CD4-positive, alpha-beta memory T cell (primary cell): ENCODE results near the gene FAM236A. TPM values are rescaled to one million over a fixed set of nuclear protein-coding genes. Genes with fewer than 3 reads are reported as not detected.

Experiments used
- polyA plus RNA-seq, 2 donors: library from polyadenylated mRNA; unstranded; fragments of 300-500 nt; fragmentation: Illumina TruSeq; gene quantifications; one replicate each; pipeline ENCODE4 v1.2.3, GENCODE V29; 2021
- total RNA-seq, 2 experiments: library from RNA; stranded (reverse); gene quantifications; one replicate each; pipeline ENCODE4 v1.2.3, GENCODE V29; 2021

The FAM236A gene
- total and polyA plus RNA-seq, 4 experiments from 2014 or later, result not detected

Other genes starting within 250 kb of the FAM236A start
- gene PHKA1, start 223.9 kb upstream of the FAM236A start, total RNA-seq, result under 1 TPM; 0.14 to 0.29 TPM
- gene PHKA1, start 223.9 kb upstream of the FAM236A start, polyA plus RNA-seq, result not detected
- under 1 TPM; 0.36 to 0.70 TPM for gene DMRTC1B, start 161.3 kb upstream of the FAM236A start, total RNA-seq
- gene DMRTC1B, start 161.3 kb upstream of the FAM236A start, polyA plus RNA-seq, result 1 to 10 TPM in 1 of 2 donors, under 1 TPM in 1; 0.89 to 1.8 TPM
- not detected for gene FAM236B, start 155.5 kb upstream of the FAM236A start, total RNA-seq
- gene FAM236B, start 155.5 kb upstream of the FAM236A start, polyA plus RNA-seq, result not detected
- not detected for gene FAM236D, start 130.0 kb upstream of the FAM236A start, total RNA-seq
- not detected for gene FAM236D, start 130.0 kb upstream of the FAM236A start, polyA plus RNA-seq
- not detected for gene FAM236C, start 25.6 kb upstream of the FAM236A start, total RNA-seq
- gene FAM236C, start 25.6 kb upstream of the FAM236A start, polyA plus RNA-seq, result not detected
- 1 to 10 TPM in 1 of 2 experiments, under 1 TPM in 1; 0.36 to 1.1 TPM for gene DMRTC1, start 5.6 kb downstream of the FAM236A start, total RNA-seq
- gene DMRTC1, start 5.6 kb downstream of the FAM236A start, polyA plus RNA-seq, result under 1 TPM; 0.32 to 0.59 TPM
- gene PABPC1L2B, start 64.7 kb downstream of the FAM236A start, total RNA-seq, result not detected
- gene PABPC1L2B, start 64.7 kb downstream of the FAM236A start, polyA plus RNA-seq, result not detected
- not detected for gene PABPC1L2A, start 141.3 kb downstream of the FAM236A start, total RNA-seq
- gene PABPC1L2A, start 141.3 kb downstream of the FAM236A start, polyA plus RNA-seq, result not detected